HG02588 (cell line): ENCODE data around the gene PIGU.
"Not testable (repeated sequence)": the region's sequence is repeated elsewhere in the genome, so short reads cannot be mapped to it uniquely, and the experiment has no call there.

ENCODE experiments used
- ATAC-seq: cut with Tn5 transposase; IDR thresholded peaks from one replicate; pipeline ENCODE4 v1.9.1; 2021; ENCODE audit warnings: mild to moderate bottlenecking, moderate library complexity; ENCODE audit not compliant: unreplicated experiment

PIGU gene

GRCh38 chr20:34624629-34625028 lies 52.3 kb downstream of the PIGU start:
- no peak for ATAC-seq

- no peak for ATAC-seq
Measured at GRCh38 chr20:34622821-34623451, 54.0 kb downstream of the PIGU start.

GRCh38 chr20:34621383-34622367 lies 55.2 kb downstream of the PIGU start:
- ATAC-seq: no peak

- no peak for ATAC-seq
Measured at GRCh38 chr20:34621036-34621343, 55.9 kb downstream of the PIGU start.

GRCh38 chr20:34618676-34619075 lies 58.2 kb downstream of the PIGU start:
- no peak for ATAC-seq

- not testable (repeated sequence) for ATAC-seq
Measured at GRCh38 chr20:34616913-34617312, 60.0 kb downstream of the PIGU start.

- ATAC-seq: no peak
Measured at GRCh38 chr20:34615477-34615876, 61.4 kb downstream of the PIGU start.

GRCh38 chr20:34611976-34612375 lies 64.9 kb downstream of the PIGU start:
- ATAC-seq: not testable (repeated sequence)

- ATAC-seq: no peak
Measured at GRCh38 chr20:34607066-34607465, 69.8 kb downstream of the PIGU start.

GRCh38 chr20:34604980-34605788 lies 71.7 kb downstream of the PIGU start:
- no peak for ATAC-seq

GRCh38 chr20:34600892-34601653 lies 75.8 kb downstream of the PIGU start:
- no peak for ATAC-seq

- no peak for ATAC-seq
Measured at GRCh38 chr20:34595377-34596184, 81.3 kb downstream of the PIGU start.

GRCh38 chr20:34586488-34587163 lies 90.3 kb downstream of the PIGU start:
- ATAC-seq: no peak

- ATAC-seq: no peak
Measured at GRCh38 chr20:34585019-34585418, 91.9 kb downstream of the PIGU start.

GRCh38 chr20:34583544-34583943 lies 93.3 kb downstream of the PIGU start:
- no peak for ATAC-seq

- ATAC-seq: no peak
Measured at GRCh38 chr20:34582911-34583310, 94.0 kb downstream of the PIGU start.

- ATAC-seq: no peak
Measured at GRCh38 chr20:34582221-34582620, 94.7 kb downstream of the PIGU start.

GRCh38 chr20:34581341-34582184 lies 95.3 kb downstream of the PIGU start:
- ATAC-seq: no peak
